ENCODE measurements around the gene SPATA6L. TPM values are rescaled to one million over a fixed set of nuclear protein-coding genes. Genes with fewer than 3 reads are reported as not detected.

The SPATA6L gene, protein sequence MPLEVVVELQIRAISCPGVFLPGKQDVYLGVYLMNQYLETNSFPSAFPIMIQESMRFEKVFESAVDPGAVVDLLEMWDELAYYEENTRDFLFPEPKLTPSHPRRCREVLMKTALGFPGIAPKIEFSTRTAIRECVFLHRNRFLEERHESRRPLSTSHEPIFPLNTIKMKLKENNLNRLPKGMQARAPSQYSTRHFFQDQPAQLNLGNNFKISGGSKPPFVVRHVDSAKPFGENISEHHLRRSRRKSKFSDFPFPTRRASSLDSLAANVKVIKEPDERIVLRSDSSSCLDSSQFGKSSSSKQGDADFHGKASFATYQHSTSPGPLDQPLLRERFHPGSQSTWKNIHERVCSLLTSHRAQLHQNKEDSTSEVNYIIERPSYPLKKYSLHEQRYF
- total RNA-seq = 0.49 TPM
- under 1 TPM; 0.17 to 0.87 (median 0.51) TPM for polyA plus RNA-seq (ENCODE audit: insufficient read depth in 1 of 8, insufficient read length in 8 of 8, low replicate concordance in 1 of 8)
- long read RNA-seq, donor 1 = 0 reads
- long read RNA-seq, donor 2 = 0 reads
- long read RNA-seq, donor 3 = 0 reads
- long read RNA-seq, donor 4 = 0 reads
- long read RNA-seq, donor 5 = 0 reads
- long read RNA-seq, donor 6 = 0 reads
- long read RNA-seq, donor 7, partial matches to known transcripts = 5 of 5 reads
- long read RNA-seq, donor 7, other reads (novel, unspliced or antisense) = 0 of 5 reads
- long read RNA-seq, donor 8 = 0 reads
- long read RNA-seq, donor 9 = 0 reads
- long read RNA-seq, donor 10 = 0 reads
- long read RNA-seq, donor 11 = 0 reads

DNA sequence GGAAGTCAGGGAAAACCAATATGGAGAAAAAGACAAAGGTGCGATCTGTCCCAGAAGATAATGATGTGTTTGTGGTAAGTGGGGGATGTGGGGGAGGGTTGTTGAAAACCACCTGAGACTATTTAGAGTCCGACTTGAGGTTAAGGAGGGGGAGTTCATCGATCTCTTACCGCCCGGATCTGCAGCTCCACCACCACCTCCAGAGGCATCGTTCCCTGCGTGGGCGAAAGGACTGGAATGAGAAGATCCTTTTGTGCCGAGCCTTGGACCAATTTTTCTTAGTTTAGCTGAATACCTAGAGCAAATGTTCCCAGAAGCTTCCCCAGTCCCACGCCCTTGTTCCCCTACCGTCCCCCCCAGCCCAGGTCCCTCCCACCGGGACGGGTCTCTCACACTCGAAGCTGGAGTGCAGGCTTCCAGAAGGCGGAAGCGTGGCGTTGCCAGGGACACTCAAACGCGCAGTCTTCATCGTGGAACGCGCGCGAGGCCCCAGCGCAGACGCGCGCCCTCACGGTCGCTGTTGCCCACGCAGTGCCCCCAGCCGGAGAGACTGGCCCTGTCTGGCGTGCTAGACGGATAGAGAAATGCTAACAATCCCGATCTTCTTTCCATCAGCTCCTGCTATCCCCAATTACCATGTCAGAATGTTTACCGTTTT is at the start of gene SPATA6L:
Gene SPATA6L (minus strand): TSS at position 439 of the 658 bp plus-strand sequence. CDS start 230 bp downstream, at position 209.
- peaks cover 11% of the 10 kb centered on the region for H3K4me1 ChIP-seq (ENCODE audit: control insufficient read depth, insufficient read depth, low read length)
- peak; percentile 85 for DNase-seq
- peak within 1 kb of the TSS; percentile 31 for H3K27ac ChIP-seq (ENCODE audit: low read length)
- peaks cover 4% of the 10 kb centered on the region for H3K27me3 ChIP-seq (ENCODE audit: control insufficient read depth, insufficient read depth, low read length)
- H3K9me3 ChIP-seq (replicated peaks; ENCODE audit: control insufficient read depth, low read depth, low read length) = no peaks in the 10 kb centered on the region
- peak within 1 kb of the TSS; percentile 39 for H3K4me3 ChIP-seq (ENCODE audit: low read length)
- H3K36me3 ChIP-seq (ENCODE audit: control insufficient read depth, insufficient read depth, low read length) = no peaks in the 10 kb centered on the region
- 2% methylated on average over 25 of the region's 36 CpGs for WGBS (ENCODE audit: insufficient coverage)

DNA sequence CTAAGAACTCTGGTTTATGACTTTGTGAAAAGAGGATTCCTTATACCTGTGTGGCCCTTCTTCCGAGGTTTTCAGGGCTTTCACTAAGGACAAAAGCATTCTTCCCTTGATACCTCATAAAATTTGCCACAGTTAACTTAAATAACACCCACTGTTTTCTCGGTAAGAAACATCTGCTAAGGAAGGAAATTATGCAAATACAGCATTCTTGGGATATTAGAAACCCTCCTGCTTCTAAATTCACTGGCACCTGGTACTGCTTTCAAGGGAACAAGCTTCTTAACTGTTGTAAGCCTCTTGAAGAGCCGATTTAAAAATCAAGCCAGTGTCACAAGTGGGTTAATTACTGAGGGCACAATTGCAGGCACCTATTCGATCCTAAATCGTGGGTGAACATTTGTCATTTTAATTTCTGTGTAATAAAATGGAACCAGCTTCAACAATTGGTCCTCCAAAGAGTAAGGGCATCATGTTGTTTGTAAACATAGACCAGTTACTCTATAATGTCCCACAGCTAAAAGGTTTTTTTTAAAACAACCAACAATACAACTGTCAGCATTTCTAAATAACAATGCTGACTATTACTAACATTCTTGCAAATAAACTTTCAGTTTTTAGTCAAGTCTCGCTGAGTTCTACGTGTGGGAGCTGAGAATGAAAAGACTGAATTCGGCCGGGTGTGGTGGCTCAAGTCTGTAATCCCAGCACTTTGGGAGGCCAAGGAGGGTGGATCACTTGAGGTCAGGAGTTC is 48.2 kb upstream of the SPATA6L start:
- WGBS (ENCODE audit: insufficient coverage) = 89% methylated on average over 4 of the region's 9 CpGs
- Histone ChIP-seq H3K36me3 (ENCODE audit: control insufficient read depth, insufficient read depth, low read length) (peaks cover 49% of the 10 kb centered on the region), H3K27ac (ENCODE audit: low read length) (no peak overlapping the region), H3K27me3 (ENCODE audit: control insufficient read depth, insufficient read depth, low read length) (no peaks in the 10 kb centered on the region), H3K9me3 (replicated peaks; ENCODE audit: control insufficient read depth, low read depth, low read length) (no peaks in the 10 kb centered on the region), H3K4me1 (ENCODE audit: control insufficient read depth, insufficient read depth, low read length) (no peaks in the 10 kb centered on the region), H3K4me3 (ENCODE audit: low read length) (no peak overlapping the region)
- DNase-seq = no peak

DNA sequence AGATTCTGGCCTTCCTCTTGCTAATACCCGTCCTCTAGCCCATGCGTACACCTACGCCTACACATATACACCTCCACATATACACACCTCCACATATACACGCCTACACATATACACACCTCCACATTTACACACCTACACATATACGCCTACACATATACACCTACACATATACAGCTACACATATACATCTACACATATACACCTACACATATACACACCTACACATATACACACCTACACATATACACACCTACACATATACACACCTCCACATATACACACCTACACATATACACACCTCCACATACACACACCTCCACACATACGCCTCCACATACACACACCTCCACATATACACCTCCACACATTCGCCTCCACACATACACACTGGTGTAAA is 47.6 kb upstream of the SPATA6L start:
- 44% methylated on average over 2 of the region's 7 CpGs for WGBS (ENCODE audit: insufficient coverage)
- Histone ChIP-seq H3K36me3 (ENCODE audit: control insufficient read depth, insufficient read depth, low read length) (peaks cover 43% of the 10 kb centered on the region), H3K27me3 (ENCODE audit: control insufficient read depth, insufficient read depth, low read length) (no peaks in the 10 kb centered on the region), H3K9me3 (replicated peaks; ENCODE audit: control insufficient read depth, low read depth, low read length) (no peaks in the 10 kb centered on the region), H3K4me1 (ENCODE audit: control insufficient read depth, insufficient read depth, low read length) (no peaks in the 10 kb centered on the region), H3K4me3 (ENCODE audit: low read length) (no peak overlapping the region), H3K27ac (ENCODE audit: low read length) (no peak overlapping the region)
- DNase-seq = no peak

DNA sequence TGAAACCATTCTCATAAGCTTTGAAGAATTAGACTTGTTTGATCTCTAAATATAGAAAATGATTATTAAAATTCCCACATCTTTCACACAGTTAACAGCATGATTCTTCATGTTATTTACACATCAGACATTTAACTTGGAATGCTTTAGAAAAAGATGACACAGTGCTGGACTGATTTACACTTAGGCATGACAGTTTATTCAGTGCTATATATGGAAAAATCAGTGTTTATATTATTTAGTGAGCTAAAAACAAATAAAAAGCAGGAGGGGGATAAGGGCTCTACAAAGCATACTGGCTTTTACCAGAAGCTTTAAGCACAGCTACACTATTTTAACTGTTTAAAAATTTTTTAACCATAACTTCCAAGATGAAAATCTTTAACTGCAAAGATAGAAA is 43.1 kb upstream of the SPATA6L start:
- H3K36me3 ChIP-seq (ENCODE audit: control insufficient read depth, insufficient read depth, low read length) = peaks cover 12% of the 10 kb centered on the region
- no peak for DNase-seq

DNA sequence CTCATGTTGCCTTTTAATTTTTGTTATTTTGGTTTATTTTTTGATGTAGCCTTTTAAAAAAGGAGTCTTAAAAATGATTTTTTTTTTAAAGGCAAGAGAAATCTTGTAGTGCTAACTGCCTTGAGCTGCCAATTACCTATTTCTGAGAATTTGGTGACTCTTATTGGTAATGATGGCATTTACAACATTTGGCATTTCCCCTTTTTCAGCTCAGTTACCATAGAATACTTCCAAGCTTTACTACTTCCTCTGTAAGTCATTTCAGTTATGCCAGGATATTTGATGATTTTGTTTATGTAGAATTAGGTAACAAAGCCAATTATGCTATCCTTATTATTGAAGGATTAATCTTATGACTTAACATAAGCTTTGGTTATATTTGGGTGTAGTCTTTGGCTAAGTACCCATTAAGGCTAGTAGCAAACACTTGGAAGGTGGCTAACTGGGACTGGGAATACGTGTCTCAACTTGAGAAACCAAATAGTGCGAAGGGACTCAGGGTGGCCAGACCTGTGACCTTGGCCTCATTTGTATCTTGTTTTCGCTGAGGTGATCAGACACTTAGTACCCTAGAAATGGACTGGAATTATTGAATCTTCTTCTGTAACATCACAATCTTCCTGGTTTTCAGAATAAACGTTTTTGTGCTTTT is 40.8 kb upstream of the SPATA6L start:
- peaks cover 12% of the 10 kb centered on the region for H3K36me3 ChIP-seq (ENCODE audit: control insufficient read depth, insufficient read depth, low read length)
- no peak for DNase-seq

More for the DNA sequence above, 43.1 kb upstream of the SPATA6L start:
- Histone ChIP-seq H3K4me3 (ENCODE audit: low read length) (no peak overlapping the region), H3K9me3 (replicated peaks; ENCODE audit: control insufficient read depth, low read depth, low read length) (no peaks in the 10 kb centered on the region), H3K27ac (ENCODE audit: low read length) (no peak overlapping the region), H3K27me3 (ENCODE audit: control insufficient read depth, insufficient read depth, low read length) (no peaks in the 10 kb centered on the region), H3K4me1 (ENCODE audit: control insufficient read depth, insufficient read depth, low read length) (no peaks in the 10 kb centered on the region)

DNA sequence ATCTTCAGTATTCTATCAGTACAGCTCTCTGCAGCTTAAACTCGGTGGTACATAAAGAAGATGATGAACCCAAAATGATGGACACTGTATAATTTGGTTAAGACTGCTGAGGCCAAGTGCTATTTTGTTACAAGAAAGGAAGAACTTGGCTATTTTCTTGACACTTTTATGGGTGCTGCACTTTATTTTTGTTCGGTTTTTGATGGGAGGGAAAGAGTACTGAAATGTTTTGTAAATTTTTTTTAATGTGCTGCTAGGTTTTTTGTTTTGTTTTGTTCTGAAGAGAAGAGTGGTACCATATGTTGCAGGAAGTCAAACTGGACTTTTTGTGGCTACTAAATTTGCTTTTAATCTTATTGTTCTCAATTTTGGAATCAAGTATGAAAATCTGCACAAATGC is 39.7 kb upstream of the SPATA6L start:
- WGBS (ENCODE audit: insufficient coverage) = 40% methylated on average over 2 of the region's 2 CpGs
- Histone ChIP-seq H3K4me1 (ENCODE audit: control insufficient read depth, insufficient read depth, low read length) (no peaks in the 10 kb centered on the region), H3K9me3 (replicated peaks; ENCODE audit: control insufficient read depth, low read depth, low read length) (no peaks in the 10 kb centered on the region), H3K27ac (ENCODE audit: low read length) (no peak overlapping the region), H3K4me3 (ENCODE audit: low read length) (no peak overlapping the region), H3K36me3 (ENCODE audit: control insufficient read depth, insufficient read depth, low read length) (peaks cover 12% of the 10 kb centered on the region), H3K27me3 (ENCODE audit: control insufficient read depth, insufficient read depth, low read length) (no peaks in the 10 kb centered on the region)
- no peak for DNase-seq

More for the DNA sequence above, 40.8 kb upstream of the SPATA6L start:
- WGBS (ENCODE audit: insufficient coverage) = no CpG with 5 or more reads among the region's 4 CpGs
- Histone ChIP-seq H3K4me3 (ENCODE audit: low read length) (no peak overlapping the region), H3K27ac (ENCODE audit: low read length) (no peak overlapping the region), H3K9me3 (replicated peaks; ENCODE audit: control insufficient read depth, low read depth, low read length) (no peaks in the 10 kb centered on the region), H3K27me3 (ENCODE audit: control insufficient read depth, insufficient read depth, low read length) (no peaks in the 10 kb centered on the region), H3K4me1 (ENCODE audit: control insufficient read depth, insufficient read depth, low read length) (no peaks in the 10 kb centered on the region)

DNA sequence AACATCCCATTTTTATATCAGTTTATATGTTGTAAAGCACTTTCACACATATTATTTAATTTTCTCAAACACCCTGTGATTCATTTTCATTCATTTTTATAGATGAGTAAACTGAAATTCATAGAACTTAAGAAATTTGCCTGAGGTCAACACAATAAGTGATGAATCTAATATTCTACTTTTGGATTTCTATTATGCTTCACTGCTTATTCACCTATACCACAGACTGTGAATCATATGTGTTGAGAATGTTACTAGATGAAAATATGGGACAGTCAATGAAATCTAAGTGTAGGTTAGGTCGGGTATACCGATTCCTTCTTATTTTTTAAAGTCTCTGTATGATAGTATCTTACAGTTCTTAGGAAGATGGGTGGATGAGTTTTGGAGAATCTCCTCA is 37.8 kb upstream of the SPATA6L start:
- DNase-seq = no peak
- H3K27me3 ChIP-seq (ENCODE audit: control insufficient read depth, insufficient read depth, low read length) = no peaks in the 10 kb centered on the region
- peaks cover 10% of the 10 kb centered on the region for H3K36me3 ChIP-seq (ENCODE audit: control insufficient read depth, insufficient read depth, low read length)
- H3K27ac ChIP-seq (ENCODE audit: low read length) = no peak overlapping the region
- WGBS (ENCODE audit: insufficient coverage) = no CpG with 5 or more reads among the region's 2 CpGs
- no peaks in the 10 kb centered on the region for H3K9me3 ChIP-seq (replicated peaks; ENCODE audit: control insufficient read depth, low read depth, low read length)
- no peak overlapping the region for H3K4me3 ChIP-seq (ENCODE audit: low read length)
- H3K4me1 ChIP-seq (ENCODE audit: control insufficient read depth, insufficient read depth, low read length) = no peaks in the 10 kb centered on the region

DNA sequence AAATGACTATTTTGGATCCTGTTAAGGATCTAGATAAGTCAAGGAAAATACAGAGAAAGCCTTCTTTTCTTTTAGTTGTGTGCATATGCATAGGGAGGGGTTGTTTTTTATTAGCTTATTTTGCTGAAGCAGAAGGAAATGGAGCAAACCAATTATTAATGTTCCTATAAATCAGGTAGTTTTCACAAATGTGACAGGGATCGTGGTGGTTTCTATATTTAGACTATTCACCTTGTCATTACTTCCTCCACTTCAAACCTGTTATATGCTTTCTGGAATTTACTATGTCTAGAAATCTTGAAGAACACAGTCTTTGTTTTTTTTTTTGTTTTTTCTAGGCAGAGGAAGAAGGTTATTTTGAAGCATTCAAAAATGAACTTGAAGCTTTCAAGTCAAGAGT is 35.2 kb upstream of the SPATA6L start:
- no peaks in the 10 kb centered on the region for H3K27me3 ChIP-seq (ENCODE audit: control insufficient read depth, insufficient read depth, low read length)
- no peak overlapping the region for H3K4me3 ChIP-seq (ENCODE audit: low read length)
- DNase-seq = no peak
- no CpG with 5 or more reads among the region's 1 CpG for WGBS (ENCODE audit: insufficient coverage)
- no peak overlapping the region for H3K27ac ChIP-seq (ENCODE audit: low read length)
- H3K36me3 ChIP-seq (ENCODE audit: control insufficient read depth, insufficient read depth, low read length) = peaks cover 10% of the 10 kb centered on the region
- H3K9me3 ChIP-seq (replicated peaks; ENCODE audit: control insufficient read depth, low read depth, low read length) = no peaks in the 10 kb centered on the region
- H3K4me1 ChIP-seq (ENCODE audit: control insufficient read depth, insufficient read depth, low read length) = no peaks in the 10 kb centered on the region

DNA sequence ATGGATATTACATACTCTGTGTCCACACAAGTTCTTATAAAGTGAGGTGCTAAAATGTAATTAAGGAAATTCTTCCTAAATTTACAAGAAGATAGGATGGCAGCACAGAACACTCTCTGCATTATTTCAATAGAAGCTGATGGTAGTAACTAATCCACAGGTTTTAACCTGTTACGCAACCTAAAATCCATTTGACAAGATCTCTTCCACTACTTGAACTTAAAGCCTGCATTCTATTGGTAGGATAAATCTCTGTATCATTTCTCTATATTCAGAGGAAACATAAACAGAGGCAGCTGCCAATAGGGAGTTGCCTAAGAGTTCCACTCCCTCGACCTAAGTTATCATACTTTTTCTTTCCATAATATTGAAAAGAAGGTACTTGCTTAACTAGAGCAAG is 34.7 kb upstream of the SPATA6L start:
- WGBS (ENCODE audit: insufficient coverage) = no CpG with 5 or more reads among the region's 2 CpGs
- H3K9me3 ChIP-seq (replicated peaks; ENCODE audit: control insufficient read depth, low read depth, low read length) = no peaks in the 10 kb centered on the region
- H3K27ac ChIP-seq (ENCODE audit: low read length) = no peak overlapping the region

More for the DNA sequence above, 34.7 kb upstream of the SPATA6L start:
- no peaks in the 10 kb centered on the region for H3K27me3 ChIP-seq (ENCODE audit: control insufficient read depth, insufficient read depth, low read length)
- no peak for DNase-seq
- no peaks in the 10 kb centered on the region for H3K4me1 ChIP-seq (ENCODE audit: control insufficient read depth, insufficient read depth, low read length)
- no peak overlapping the region for H3K4me3 ChIP-seq (ENCODE audit: low read length)
- peaks cover 10% of the 10 kb centered on the region for H3K36me3 ChIP-seq (ENCODE audit: control insufficient read depth, insufficient read depth, low read length)

Measured in muscle of leg (tissue), 16 donors.